ENCODE data around the gene RGP1. TPM values are rescaled to one million over a fixed set of nuclear protein-coding genes. Genes with fewer than 3 reads are reported as not detected.

The RGP1 gene
- polyA plus RNA-seq, 1 of the 3 experiments (the other 2 are of a cell fraction): 16.1 TPM

- CTCF ChIA-PET: interaction anchor here (0.6 to 6.5 kb wide), 15 partner anchors 9 to 231 kb away, joined by 3 to 136 read pairs (median 4); partner anchors contain the start of genes ARHGEF39, CREB3, HINT2 and SPAG8
- Histone ChIP-seq H3K4me3 (ENCODE audit: low read depth in 2 of 2, low read length in 1 of 2) (no peak overlapping the region), H3K9ac (no peak overlapping the region), H3K79me2 (ENCODE audit: insufficient read depth) (no peaks in the 10 kb centered on the region), H2AFZ (ENCODE audit: low read depth) (no peak overlapping the region), H3K27ac (ENCODE audit: low read depth in 2 of 2, low read length in 1 of 2) (no peak overlapping the region), H4K20me1 (ENCODE audit: insufficient read depth) (no peaks in the 10 kb centered on the region), H3K9me3 (no peaks in the 10 kb centered on the region), H3K9me2 (no peaks in the 10 kb centered on the region), H3K27me3 (ENCODE audit: insufficient read depth) (no peaks in the 10 kb centered on the region), H3K36me3 (replicated peaks in 1 of 2; ENCODE audit: control insufficient read depth in 1 of 2, insufficient read depth in 2 of 2, low read length in 1 of 2) (peaks cover 0 to 3% of the 10 kb centered on the region in 2 experiments), H3K4me2 (no peak overlapping the region), H3F3A (replicated peaks; ENCODE audit: insufficient read depth) (peaks cover 9% of the 10 kb centered on the region), H3K4me1 (ENCODE audit: control insufficient read depth in 1 of 2, insufficient read depth in 2 of 2, low read depth in 1 of 2, low read length in 1 of 2) (peaks cover 0 to 12% of the 10 kb centered on the region in 2 experiments; a peak in 1 of 4 replicates)
- TF ChIP-seq MXI1 (IDR thresholded peaks at IDR 0.05; ENCODE audit: low read depth, low read length): no peak
- TF ChIP-seq NRF1 (IDR thresholded peaks at IDR 0.05; ENCODE audit: low read depth, low read length): no peak
- TF ChIP-seq RAD21 (IDR thresholded peaks at IDR 0.05; ENCODE audit: low read length): no peak
- TF ChIP-seq POLR2AphosphoS5 (IDR thresholded peaks at IDR 0.05; ENCODE audit: low read depth, low read length): no peak
- TF ChIP-seq ELF1 (IDR thresholded peaks at IDR 0.05): no peak
- no peak for TF ChIP-seq YY1 (IDR thresholded peaks at IDR 0.05; ENCODE audit: low read depth)
- no peak for TF ChIP-seq IRF3 (IDR thresholded peaks at IDR 0.05; ENCODE audit: low read depth, low read length)
- no peak for TF ChIP-seq JUND (IDR thresholded peaks at IDR 0.05)
- TF ChIP-seq RCOR1 (IDR thresholded peaks at IDR 0.05; ENCODE audit: low read length): no peak
- TF ChIP-seq MEF2A (IDR thresholded peaks at IDR 0.05; ENCODE audit: borderline replicate concordance, low read depth): no peak
- TF ChIP-seq CTCF (IDR thresholded peaks at IDR 0.05): no peak
- TF ChIP-seq EP300 (IDR thresholded peaks at IDR 0.05; ENCODE audit: borderline replicate concordance in 1 of 2, low read depth in 1 of 2, low read length in 1 of 2): no peak
- no peak for TF ChIP-seq ZBTB33 (IDR thresholded peaks at IDR 0.05; ENCODE audit: borderline replicate concordance, low read depth)
- no peak for TF ChIP-seq FOXJ3 (CRISPR knock-in tag; IDR thresholded peaks at IDR 0.05)
- no peak for TF ChIP-seq EZH2phosphoT487 (IDR thresholded peaks at IDR 0.05; ENCODE audit: borderline replicate concordance, low read depth)
- TF ChIP-seq CHD2 (IDR thresholded peaks at IDR 0.05; ENCODE audit: low read length, partially characterized antibody): no peak
- no peak for TF ChIP-seq GABPA (IDR thresholded peaks at IDR 0.05; ENCODE audit: low read depth)
- no peak for DNase-seq
- 97% methylated on average over 10 of the region's 14 CpGs for whole genome bisulfite sequencing (ENCODE audit: low lambda C conversion rate)
- POLR2A ChIA-PET: no interaction called here
These were observed 43.7 kb downstream of the RGP1 start for GRCh38 chr9:35792826-35793225.
